Brain microvascular endothelial cell (primary cell): ENCODE measurements around the gene DGKG.

ENCODE experiments used
- DNase-seq: peaks from one replicate; pipeline ENCODE4 v3.0.0-alpha.2; 2020
- H3K27ac ChIP-seq: fragments of 250-450 bp; sonication (Bioruptor Pico); 2 replicates; pipeline ENCODE4 v1.5.1; 2020; ENCODE audit warnings: mild to moderate bottlenecking, moderate library complexity
- H3K27me3 ChIP-seq: fragments of 250-450 bp; sonication (Bioruptor Pico); replicated peaks from 2 replicates; pipeline ENCODE4 v1.5.1; 2020; ENCODE audit warnings: mild to moderate bottlenecking
- H3K36me3 ChIP-seq: fragments of 250-450 bp; sonication (Bioruptor Pico); replicated peaks from 2 replicates; pipeline ENCODE4 v1.5.1; 2020; ENCODE audit warnings: mild to moderate bottlenecking
- H3K4me3 ChIP-seq: 2 replicates; pipeline ENCODE4 v1.5.1; 2011; ENCODE audit warnings: low read depth, mild to moderate bottlenecking, control low read depth, low read length, moderate library complexity
- CTCF ChIP-seq: IDR thresholded peaks from 2 replicates; pipeline ENCODE4 v1.5.1; 2011; ENCODE audit warnings: low read depth, mild to moderate bottlenecking, moderate library complexity, low read length, control low read depth, inconsistent platforms; ENCODE audit errors: missing control alignments
- in situ Hi-C: cut with HindIII; loops from 2 replicates; pipeline ENCODE4 v1.10.0; 2017; ENCODE audit warnings: low sequenced_read_pairs, low pct_ligation_motif_present

The DGKG gene

GRCh38 chr3:186400026-186400425 is 38.0 kb upstream of the DGKG start:
- Histone ChIP-seq H3K27me3 (no peaks in the 10 kb centered on the region), H3K27ac (no peak overlapping the region), H3K4me3 (no peak overlapping the region), H3K36me3 (no peaks in the 10 kb centered on the region)
- in situ Hi-C loops: no loop called here
- TF ChIP-seq CTCF: no peak
- DNase-seq: no peak

GRCh38 chr3:186394566-186395217 is 32.7 kb upstream of the DGKG start:
- in situ Hi-C loops: no loop called here
- no peak for TF ChIP-seq CTCF

DNA sequence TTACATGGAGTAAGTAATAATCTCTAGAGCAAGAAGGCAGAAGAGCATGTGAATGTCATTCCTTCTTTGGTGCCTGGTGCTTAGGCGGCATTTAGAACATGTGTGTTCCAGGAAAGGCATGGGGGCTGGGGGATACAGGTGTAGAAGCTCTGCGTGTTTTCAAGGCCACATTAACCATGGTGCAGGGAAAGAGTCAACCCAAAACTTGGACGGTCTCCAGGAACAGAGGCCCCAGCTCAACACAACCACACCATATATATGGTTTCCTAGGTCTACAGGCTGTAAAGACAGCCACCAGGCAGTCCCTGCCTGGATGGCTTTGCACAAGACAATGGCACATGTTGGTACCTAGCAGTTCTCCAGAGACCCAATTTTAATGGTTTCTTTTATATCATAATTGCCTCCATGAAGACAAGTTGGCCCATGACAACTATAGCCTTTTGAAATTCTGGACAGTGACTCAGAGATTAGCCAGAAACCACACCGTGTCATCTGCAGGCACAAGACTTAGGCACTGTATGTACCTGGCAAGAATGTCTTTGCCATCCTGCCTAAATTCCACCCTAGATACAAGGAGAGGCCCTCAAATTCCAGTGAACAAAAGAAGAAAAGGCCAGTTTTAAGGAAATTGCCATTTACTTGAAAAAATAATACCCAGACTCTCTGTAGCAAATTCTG is 25.0 kb upstream of the DGKG start:
- no peak for TF ChIP-seq CTCF
- no peak for DNase-seq
- no peaks in the 10 kb centered on the region for H3K36me3 ChIP-seq
- in situ Hi-C loops: no loop called here
- no peaks in the 10 kb centered on the region for H3K27me3 ChIP-seq
- no peak overlapping the region for H3K4me3 ChIP-seq
- H3K27ac ChIP-seq: no peak overlapping the region

More at GRCh38 chr3:186394566-186395217, 32.7 kb upstream of the DGKG start:
- Histone ChIP-seq H3K36me3 (no peaks in the 10 kb centered on the region), H3K27me3 (no peaks in the 10 kb centered on the region), H3K4me3 (no peak overlapping the region), H3K27ac (no peak overlapping the region)
- no peak for DNase-seq

DNA sequence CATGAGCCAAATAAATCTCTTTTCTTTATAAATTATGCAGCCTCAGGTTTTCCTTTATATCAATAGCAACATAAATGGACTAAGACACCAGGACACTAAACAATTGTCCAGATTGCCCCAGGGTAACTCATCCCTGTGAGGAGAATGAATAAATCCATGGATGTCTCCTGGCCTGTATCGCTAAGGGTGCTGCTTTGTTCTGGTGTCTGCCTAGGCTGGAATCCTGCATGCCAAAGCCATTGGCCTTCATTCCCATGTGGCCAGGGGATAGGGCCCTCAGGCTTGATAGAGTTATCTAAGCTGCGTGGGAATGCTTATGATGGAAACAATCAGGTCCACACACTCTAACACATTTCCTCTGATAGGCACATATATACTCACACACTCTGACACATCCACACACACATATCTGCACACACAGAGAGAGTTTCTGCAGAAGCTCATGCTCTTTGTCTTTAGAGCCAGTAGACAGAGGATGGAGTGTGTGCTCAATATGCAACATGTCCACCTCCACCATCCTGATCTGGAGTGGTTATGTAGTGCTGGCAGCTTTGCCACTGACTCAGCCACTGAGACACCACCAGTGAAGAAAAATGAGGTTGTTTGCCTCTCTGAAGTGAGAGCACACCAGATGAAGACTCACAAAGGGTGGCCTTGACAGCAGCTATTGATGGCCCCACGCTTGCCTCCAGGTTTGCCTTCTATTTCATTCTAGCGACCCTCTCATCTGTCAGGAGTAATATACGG is 24.0 kb upstream of the DGKG start:
- no peak for TF ChIP-seq CTCF
- Histone ChIP-seq H3K36me3 (no peaks in the 10 kb centered on the region), H3K27me3 (no peaks in the 10 kb centered on the region), H3K27ac (no peak overlapping the region), H3K4me3 (no peak overlapping the region)
- no peak for DNase-seq
- in situ Hi-C loops: no loop called here

DNA sequence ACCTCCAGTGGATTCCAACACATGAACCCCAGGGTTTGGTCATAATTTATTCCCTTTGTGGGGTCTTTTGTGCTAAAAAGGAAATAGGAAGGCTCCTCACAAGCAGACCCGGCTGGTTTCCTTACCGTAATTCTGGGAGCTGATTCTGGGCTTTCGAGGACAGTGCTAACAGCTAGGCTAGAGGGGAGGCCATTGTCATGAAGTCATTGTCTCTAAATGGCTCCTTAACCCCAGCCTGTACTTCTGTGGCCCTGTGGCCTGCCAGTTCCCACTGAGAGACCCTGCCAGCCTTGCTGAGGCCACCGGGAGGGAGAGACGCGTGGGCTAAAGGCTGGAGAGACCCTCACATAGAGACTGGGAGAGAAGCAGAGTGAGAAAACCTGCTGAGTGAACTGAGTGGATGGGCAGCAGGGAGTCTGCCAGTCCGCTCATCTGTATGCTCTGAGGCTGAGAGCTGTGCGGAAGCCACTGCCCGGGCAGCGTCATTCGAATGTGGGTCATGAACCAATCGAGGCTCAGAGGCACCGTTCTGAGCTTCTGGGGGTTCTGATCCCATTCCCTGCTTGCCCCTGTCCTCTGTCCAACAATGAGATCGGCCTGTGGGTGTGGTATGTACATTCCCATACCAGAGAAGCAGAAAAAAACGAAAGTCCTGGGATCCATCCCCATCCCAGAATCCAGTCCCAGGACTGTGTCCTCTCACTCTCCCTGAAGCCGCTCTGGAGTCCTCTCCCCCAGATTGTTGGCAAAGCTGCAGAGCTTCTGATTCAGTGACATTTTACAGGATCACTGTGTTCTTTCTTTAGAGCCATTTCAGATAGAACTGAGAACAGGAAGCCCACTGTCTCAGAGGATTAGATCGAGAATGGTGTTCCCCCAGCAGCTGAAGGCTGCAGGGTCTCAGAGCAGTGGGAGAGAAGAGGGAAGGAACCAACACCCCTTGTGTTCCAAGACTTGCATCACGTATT is 21.3 kb upstream of the DGKG start:
- Histone ChIP-seq H3K36me3 (no peaks in the 10 kb centered on the region), H3K27ac (no peak overlapping the region), H3K27me3 (no peaks in the 10 kb centered on the region), H3K4me3 (no peak overlapping the region)
- no peak for TF ChIP-seq CTCF
- in situ Hi-C loops: no loop called here
- DNase-seq: no peak
